GM12878 (cell line): Measurements from ENCODE around the gene TEDC1. TPM values are rescaled to one million over a fixed set of nuclear protein-coding genes. Genes with fewer than 3 reads are reported as not detected.

Experiments used
- ATAC-seq: fragments of 200-7000 bp; cut with Tn5 transposase; 3 replicates; pipeline ENCODE4 v1.9.1; 2020; ENCODE audit warnings: mild to moderate bottlenecking, moderate library complexity
- BruUV-seq: library from RNA; stranded (reverse); fragments of 400-500 nt; replicated peaks from 2 replicates; lab custom pipeline; 2021; lab: Mats Ljungman, UMichigan
- CTCF ChIA-PET: fragments of 300-600 bp; sonication (Branson Sonifier 250); formaldehyde crosslinking; extraction: SDS; loops from one replicate; lab custom pipeline; 2021; ENCODE audit warnings: inconsistent platforms; lab: Yijun Ruan, JAX
- POLR2A ChIA-PET: fragments of 350-600 bp; formaldehyde crosslinking; extraction: SDS; loops from one replicate; lab custom pipeline; 2021; ENCODE audit warnings: inconsistent platforms; lab: Charles Lee
- RAD21 ChIA-PET: fragments of 300-600 bp; sonication (Branson Sonifier 250); formaldehyde crosslinking; loops from one replicate; lab custom pipeline; 2023; ENCODE audit warnings: antibody characterized with exemption; ENCODE audit not compliant: unreplicated experiment; lab: Charles Lee
- SMC1A ChIA-PET: fragments of 300-600 bp; sonication (Branson Sonifier 250); formaldehyde crosslinking; loops from one replicate; lab custom pipeline; 2023; ENCODE audit not compliant: unreplicated experiment, uncharacterized antibody; lab: Charles Lee
- DNase-seq: peaks from one replicate; pipeline ENCODE4 v3.0.0-alpha.2; 2011; ENCODE audit warnings: low read depth, low spot score
- FAIRE-seq: peaks from 3 replicates; lab custom pipeline; 2011; peaks lifted over from hg19 to GRCh38; lab: Jason Lieb, UNC
- H2AFZ ChIP-seq: 2 replicates; pipeline ENCODE4 v1.6.0; 2011; ENCODE audit warnings: low read depth, low read length, control low read depth; ENCODE audit not compliant: control insufficient read depth
- H3K27ac ChIP-seq: 2 replicates; pipeline ENCODE4 v1.5.1; 2011; ENCODE audit warnings: control low read depth; ENCODE audit not compliant: control insufficient read depth, insufficient read depth
- H3K27me3 ChIP-seq, 2 experiments: replicated peaks in 1 of 2; 2 replicates each; pipeline versions ENCODE4 v1.6.0 to v1.6.1; 2011; ENCODE audit warnings: low read length in 1 of 2; ENCODE audit not compliant: control insufficient read depth in 2 of 2, insufficient read depth in 2 of 2
- H3K36me3 ChIP-seq, 2 experiments: 2 replicates each; pipeline ENCODE4 v1.5.1; 2011; ENCODE audit warnings: low read length in 1 of 2; ENCODE audit not compliant: control insufficient read depth in 2 of 2, insufficient read depth in 2 of 2
- H3K4me1 ChIP-seq: 2 replicates; pipeline ENCODE4 v1.6.1; 2011; ENCODE audit warnings: mild to moderate bottlenecking, low read length, moderate library complexity, mixed read lengths; ENCODE audit not compliant: control insufficient read depth, insufficient read depth
- H3K4me2 ChIP-seq: 2 replicates; pipeline ENCODE4 v1.6.0; 2011; ENCODE audit warnings: control low read depth; ENCODE audit not compliant: control insufficient read depth, insufficient read depth
- H3K4me3 ChIP-seq: fragments of 200-600 bp; sonication (generic); 2 replicates; pipeline ENCODE4 v1.5.1; 2016
- H3K79me2 ChIP-seq: 2 replicates; pipeline ENCODE4 v1.6.0; 2011; ENCODE audit warnings: low read length; ENCODE audit not compliant: control insufficient read depth, insufficient read depth
- H3K9ac ChIP-seq: 2 replicates; pipeline ENCODE4 v1.8.0; 2011; ENCODE audit warnings: low read length, control low read depth, mixed read lengths; ENCODE audit not compliant: control insufficient read depth, insufficient read depth
- H3K9me3 ChIP-seq: replicated peaks from 3 replicates; pipeline ENCODE4 v1.5.1; 2011; ENCODE audit warnings: mild to moderate bottlenecking, low read length; ENCODE audit not compliant: control insufficient read depth, insufficient read depth
- H4K20me1 ChIP-seq: 2 replicates; pipeline ENCODE4 v1.6.0; 2011; ENCODE audit not compliant: control insufficient read depth, insufficient read depth
- IKZF1 ChIP-seq: fragments of 450-650 bp; conservative IDR thresholded peaks from 2 replicates; pipeline ENCODE4 v1.6.1; 2017; ENCODE audit warnings: antibody characterized with exemption, mild to moderate bottlenecking
- KDM1A ChIP-seq: fragments of 200-600 bp; sonication (generic); IDR thresholded peaks from 2 replicates; pipeline ENCODE4 v1.6.1; 2016; ENCODE audit warnings: borderline replicate concordance
- NR2F1 ChIP-seq: fragments of 450-650 bp; conservative IDR thresholded peaks from 2 replicates; pipeline ENCODE4 v1.6.1; 2017; ENCODE audit warnings: mild to moderate bottlenecking
- RAD51 ChIP-seq: fragments of 450-650 bp; IDR thresholded peaks from 2 replicates; pipeline ENCODE4 v1.6.1; 2016; ENCODE audit warnings: moderate library complexity, mild to moderate bottlenecking, inconsistent platforms
- SIN3A ChIP-seq: IDR thresholded peaks from 2 replicates; pipeline ENCODE4 v1.6.1; 2012; ENCODE audit warnings: low read depth, low read length, improper control_type of control experiment
- SMARCA5 ChIP-seq: fragments of 450-650 bp; IDR thresholded peaks from 2 replicates; pipeline ENCODE4 v1.6.1; 2017; ENCODE audit warnings: mild to moderate bottlenecking
- SPI1 ChIP-seq: IDR thresholded peaks from 2 replicates; pipeline ENCODE4 v1.6.1; 2011; ENCODE audit warnings: low read depth, mild to moderate bottlenecking, low read length, moderate library complexity, borderline replicate concordance; ENCODE audit not compliant: insufficient read depth
- TAF1 ChIP-seq: IDR thresholded peaks from 2 replicates; pipeline ENCODE4 v1.6.1; 2011; ENCODE audit warnings: mild to moderate bottlenecking, low read depth, low read length, borderline replicate concordance
- USF2 ChIP-seq: IDR thresholded peaks from 2 replicates; pipeline ENCODE4 v1.6.1; 2011; ENCODE audit warnings: low read depth, low read length, improper control_type of control experiment, borderline replicate concordance
- YY1 ChIP-seq: IDR thresholded peaks from 2 replicates; pipeline ENCODE4 v1.6.1; 2011; ENCODE audit warnings: low read depth, mild to moderate bottlenecking, low read length
- ZNF687 ChIP-seq: fragments of 450-650 bp; IDR thresholded peaks from 2 replicates; pipeline ENCODE4 v1.6.1; 2017; ENCODE audit warnings: mild to moderate bottlenecking, moderate library complexity
- WGBS: methylation state at CpG from one replicate; pipeline ENCODE4 v1.1.6; 2016; ENCODE audit warnings: low lambda C conversion rate; ENCODE audit not compliant: insufficient replicate concordance, insufficient coverage; ENCODE audit errors: missing lambda C conversion rate; 5-methylcytosine and 5-hydroxymethylcytosine counted together
- in situ Hi-C: fragments of 300-500 bp; cut with MboI; formaldehyde crosslinking; loops from 9 replicates; pipeline ENCODE4 v1.14.3; 2018; ENCODE audit warnings: mixed read lengths
- intact Hi-C: fragments of 100-400 bp; cut with micrococcal nuclease; formaldehyde crosslinking; loops from one replicate; pipeline ENCODE4 v1.14.2; 2022; ENCODE audit not compliant: unreplicated experiment
- polyA plus RNA-seq, 11 experiments: library from polyadenylated mRNA; depleted of rRNA in 4 of 11; unstranded in 6 of 11; stranded (reverse) in 5 of 11; fragments of >200 nt; fragmentation: Nextera tagmentation in 4 of 11; fragmentation: Illumina TruSeq in 1 of 11; extraction: Ambion mirVana in 4 of 11; extraction: Trizol in 1 of 11; gene quantifications; 1 replicate in 1 of 11; 2 replicates in 10 of 11; pipeline versions ENCODE4 v1.2.1 to v1.2.3, GENCODE V29; 2011 to 2016; ENCODE audit warnings: inconsistent platforms in 2 of 11, missing spikeins in 2 of 11, low read depth in 1 of 11
- total RNA-seq, 4 experiments: library from RNA; depleted of rRNA in 3 of 4; stranded (reverse); fragments of >200 nt in 3 of 4; fragmentation: Illumina TruSeq in 1 of 4; extraction: Trizol in 1 of 4; gene quantifications; 2 replicates each; pipeline versions ENCODE4 v1.2.1 to v1.2.3, GENCODE V29; 2013 to 2021
- TF ChIP-seq, protein P1 (sequence below): IDR thresholded peaks from 2 replicates; pipeline ENCODE4 v1.6.1; 2012; ENCODE audit warnings: low read length, inconsistent platforms

The TEDC1 gene
- total and polyA plus RNA-seq, 10 of the 15 experiments (the other 5 are each of a cell fraction or from before 2014, with no cell fraction given): 0.19 to 34.2 (median 14.5) TPM

- Histone ChIP-seq H3K36me3 (peaks cover 3 to 41% of the 10 kb centered on the region in 2 experiments; a peak in 3 of 4 replicates), H2AFZ (no peak overlapping the region), H3K27me3 (no peaks in the 10 kb centered on the region), H3K79me2 (no peaks in the 10 kb centered on the region), H3K4me1 (no peaks in the 10 kb centered on the region), H3K9ac (no peak overlapping the region), H3K4me2 (no peak overlapping the region), H3K4me3 (no peak overlapping the region), H4K20me1 (no peaks in the 10 kb centered on the region; the same call in 1 of the 2 replicates), H3K27ac (no peak overlapping the region), H3K9me3 (no peaks in the 10 kb centered on the region)
- ChIA-PET POLR2A (no interaction called here), SMC1A (no interaction called here), RAD21 (no interaction called here), CTCF (interaction anchor here (1.0 kb wide), 1 partner anchor 28 kb away, joined by 3 read pairs; no protein-coding TSS in a partner anchor)
- intact Hi-C loops (no loop called here), in situ Hi-C loops (no loop called here)
- DNase-seq (no peak), FAIRE-seq (no peak), ATAC-seq (no peak)
- TF ChIP-seq TAF1 (no peak), IKZF1 (no peak), KDM1A (no peak)
- BruUV-seq: no TSS peak
- 90% methylated on average over 13 of the region's 14 CpGs for WGBS
Observed at GRCh38 chr14:105452963-105453362, 38.1 kb upstream of the TEDC1 start.

DNA sequence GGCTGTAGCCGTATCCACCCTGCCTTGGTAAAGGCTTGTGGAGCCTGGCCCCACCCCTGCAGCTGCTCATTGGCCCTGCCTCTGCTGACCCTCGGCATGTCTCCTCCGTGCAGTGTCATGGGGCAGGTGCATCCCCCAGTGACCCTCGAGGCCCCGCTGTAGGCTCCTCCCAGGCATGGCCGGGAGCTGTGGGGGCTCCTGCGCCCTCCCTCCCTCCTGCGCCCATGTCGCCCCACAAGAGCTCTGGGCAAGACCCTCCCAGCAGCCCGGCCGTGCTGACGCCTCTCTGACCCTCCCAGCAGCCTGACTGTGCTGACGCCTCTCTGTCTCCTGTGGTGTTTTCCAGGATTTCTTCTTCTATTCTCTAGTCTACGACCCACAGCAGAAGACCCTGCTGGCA lies 37.2 kb upstream of the TEDC1 start:
- 87% methylated on average over 14 of the region's 14 CpGs for WGBS
- no peak overlapping the region for H2AFZ ChIP-seq
- in situ Hi-C loops (no loop called here), intact Hi-C loops (no loop called here)
- H3K9me3 ChIP-seq: no peaks in the 10 kb centered on the region
- CTCF ChIA-PET: interaction anchor here (1.0 kb wide), 1 partner anchor 27 kb away, joined by 3 read pairs; no protein-coding TSS in a partner anchor
- BruUV-seq: no TSS peak
- RAD21 ChIA-PET: no interaction called here
- no peak overlapping the region for H3K27ac ChIP-seq
- no peaks in the 10 kb centered on the region for H3K79me2 ChIP-seq
- H3K9ac ChIP-seq: no peak overlapping the region
- no peak overlapping the region for H3K4me2 ChIP-seq
- H3K4me3 ChIP-seq: no peak overlapping the region
- H3K36me3 ChIP-seq: peaks cover 3 to 42% of the 10 kb centered on the region in 2 experiments; a peak in 3 of 4 replicates
- FAIRE-seq (no peak), DNase-seq (no peak), ATAC-seq (no peak)
- POLR2A ChIA-PET: no interaction called here
- H4K20me1 ChIP-seq: no peaks in the 10 kb centered on the region; the same call in 1 of the 2 replicates
- H3K4me1 ChIP-seq: no peaks in the 10 kb centered on the region
- H3K27me3 ChIP-seq: no peaks in the 10 kb centered on the region
- SMC1A ChIA-PET: no interaction called here
- TF ChIP-seq, protein P1, sequence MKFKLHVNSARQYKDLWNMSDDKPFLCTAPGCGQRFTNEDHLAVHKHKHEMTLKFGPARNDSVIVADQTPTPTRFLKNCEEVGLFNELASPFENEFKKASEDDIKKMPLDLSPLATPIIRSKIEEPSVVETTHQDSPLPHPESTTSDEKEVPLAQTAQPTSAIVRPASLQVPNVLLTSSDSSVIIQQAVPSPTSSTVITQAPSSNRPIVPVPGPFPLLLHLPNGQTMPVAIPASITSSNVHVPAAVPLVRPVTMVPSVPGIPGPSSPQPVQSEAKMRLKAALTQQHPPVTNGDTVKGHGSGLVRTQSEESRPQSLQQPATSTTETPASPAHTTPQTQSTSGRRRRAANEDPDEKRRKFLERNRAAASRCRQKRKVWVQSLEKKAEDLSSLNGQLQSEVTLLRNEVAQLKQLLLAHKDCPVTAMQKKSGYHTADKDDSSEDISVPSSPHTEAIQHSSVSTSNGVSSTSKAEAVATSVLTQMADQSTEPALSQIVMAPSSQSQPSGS: no peak
- no peak for TF ChIP-seq SMARCA5
- TF ChIP-seq RAD51: no peak
- no peak for TF ChIP-seq SIN3A
- TF ChIP-seq SPI1: no peak
- TF ChIP-seq USF2: no peak
- TF ChIP-seq YY1: no peak
- no peak for TF ChIP-seq NR2F1
- no peak for TF ChIP-seq ZNF687
